Gastrocnemius medialis (tissue), 4 donors: Measurements from ENCODE around the gene DHRS1. TPM values are rescaled to one million over a fixed set of nuclear protein-coding genes. Genes with fewer than 3 reads are reported as not detected.

Experiments used
- ATAC-seq, 2 donors: fragments of 150-250 bp; one replicate each; pipeline ENCODE4 v1.9.1; 2016
- DNase-seq, 2 donors: peaks; one replicate each; pipeline ENCODE4 v3.0.0-alpha.2; 2019
- H3K27ac ChIP-seq, 4 donors: fragments of 200-600 bp; sonication (generic); 1 replicate in 1 of 4; 2 replicates in 3 of 4; pipeline ENCODE4 v1.5.1; 2016 to 2018; ENCODE audit warnings: mild to moderate bottlenecking in 2 of 4, moderate library complexity in 1 of 4
- H3K27me3 ChIP-seq, 3 donors: fragments of 200-600 bp; sonication (generic) in 2 of 3; 1 replicate in 1 of 3; 2 replicates in 2 of 3; pipeline versions ENCODE4 v1.5.1 to v1.6.0; 2016 to 2019; ENCODE audit warnings: mild to moderate bottlenecking in 1 of 3, moderate library complexity in 1 of 3
- H3K36me3 ChIP-seq, 2 donors: fragments of 200-600 bp; sonication (generic) in 1 of 2; one replicate each; pipeline ENCODE4 v1.5.1; 2017 to 2018
- H3K4me1 ChIP-seq, 2 donors: fragments of 200-600 bp; sonication (generic) in 1 of 2; one replicate each; pipeline ENCODE4 v1.5.1; 2016 to 2017; ENCODE audit warnings: mild to moderate bottlenecking in 2 of 2
- H3K4me3 ChIP-seq, 4 donors: fragments of 200-600 bp; sonication (generic) in 3 of 4; 1 replicate in 1 of 4; 2 replicates in 3 of 4; pipeline ENCODE4 v1.5.1; 2016 to 2019; ENCODE audit warnings: mild to moderate bottlenecking in 2 of 4
- H3K9me3 ChIP-seq, 3 donors: fragments of 200-600 bp; sonication (generic) in 2 of 3; 1 replicate in 1 of 3; 2 replicates in 2 of 3; pipeline ENCODE4 v1.5.1; 2016 to 2019
- POLR2A ChIP-seq, 2 donors: fragments of 450-650 bp; IDR thresholded peaks; one replicate each; pipeline ENCODE4 v1.6.1; 2017; ENCODE audit warnings: antibody characterized with exemption in 2 of 2, mild to moderate bottlenecking in 2 of 2, moderate library complexity in 2 of 2
- in situ Hi-C, 4 donors: fragments of 200-750 bp; cut with MboI; loops; one replicate each; pipeline versions ENCODE4 v1.15.0 to v1.8.0; 2017; ENCODE audit warnings: low sequenced_read_pairs in 4 of 4
- intact Hi-C: fragments of 100-400 bp; cut with DNase I; formaldehyde crosslinking; loops from one replicate; pipeline ENCODE4 v1.15.1; 2023; ENCODE audit warnings: low total_unique reads
- total RNA-seq, 4 donors: library from RNA; depleted of rRNA; stranded (reverse); fragments of >200 nt; gene quantifications; one replicate each; pipeline versions ENCODE4 v1.1.0 to v1.2.3, GENCODE V29; 2016
- TF ChIP-seq, protein P1 (sequence below), 5 experiments: fragments of 450-650 bp in 3 of 5; fragments of 200-600 bp in 2 of 5; sonication (generic) in 2 of 5; IDR thresholded peaks in 4 of 5; conservative IDR thresholded peaks in 1 of 5; 1 replicate in 4 of 5; 2 replicates in 1 of 5; pipeline ENCODE4 v1.5.1; 2016 to 2019; ENCODE audit warnings: antibody characterized with exemption in 5 of 5, mild to moderate bottlenecking in 3 of 5, moderate library complexity in 3 of 5

The DHRS1 gene
- total RNA-seq, 4 donors from 2014 or later: 1.9 to 12.2 (median 8.2) TPM

DNA sequence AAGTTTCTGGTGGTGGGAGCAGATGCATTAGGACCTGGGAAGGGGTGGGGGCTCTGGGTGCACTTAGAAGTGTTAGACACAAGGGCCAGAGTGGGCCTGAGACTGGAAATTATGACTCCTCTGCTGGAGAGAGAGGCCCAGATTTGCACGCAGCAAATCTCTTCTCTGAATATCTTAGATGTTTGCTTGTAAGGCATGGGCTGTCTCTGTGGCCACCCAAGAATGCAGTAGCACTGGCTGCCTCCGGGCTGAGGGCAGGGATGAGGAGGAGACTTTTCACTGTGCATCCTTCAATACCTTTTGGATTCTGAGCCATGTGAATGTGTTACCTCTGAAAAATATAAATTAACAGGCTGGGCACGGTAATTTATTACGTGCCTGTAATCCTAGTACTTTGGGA, 14.2 kb downstream of the DHRS1 start:
- intact Hi-C loops: no loop called here
- no peaks in the 10 kb centered on the region for H3K9me3 ChIP-seq
- no peaks in the 10 kb centered on the region for H3K4me1 ChIP-seq
- no peak for TF ChIP-seq POLR2A (IDR thresholded peaks at IDR 0.05)
- TF ChIP-seq, protein P1, sequence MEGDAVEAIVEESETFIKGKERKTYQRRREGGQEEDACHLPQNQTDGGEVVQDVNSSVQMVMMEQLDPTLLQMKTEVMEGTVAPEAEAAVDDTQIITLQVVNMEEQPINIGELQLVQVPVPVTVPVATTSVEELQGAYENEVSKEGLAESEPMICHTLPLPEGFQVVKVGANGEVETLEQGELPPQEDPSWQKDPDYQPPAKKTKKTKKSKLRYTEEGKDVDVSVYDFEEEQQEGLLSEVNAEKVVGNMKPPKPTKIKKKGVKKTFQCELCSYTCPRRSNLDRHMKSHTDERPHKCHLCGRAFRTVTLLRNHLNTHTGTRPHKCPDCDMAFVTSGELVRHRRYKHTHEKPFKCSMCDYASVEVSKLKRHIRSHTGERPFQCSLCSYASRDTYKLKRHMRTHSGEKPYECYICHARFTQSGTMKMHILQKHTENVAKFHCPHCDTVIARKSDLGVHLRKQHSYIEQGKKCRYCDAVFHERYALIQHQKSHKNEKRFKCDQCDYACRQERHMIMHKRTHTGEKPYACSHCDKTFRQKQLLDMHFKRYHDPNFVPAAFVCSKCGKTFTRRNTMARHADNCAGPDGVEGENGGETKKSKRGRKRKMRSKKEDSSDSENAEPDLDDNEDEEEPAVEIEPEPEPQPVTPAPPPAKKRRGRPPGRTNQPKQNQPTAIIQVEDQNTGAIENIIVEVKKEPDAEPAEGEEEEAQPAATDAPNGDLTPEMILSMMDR (IDR thresholded peaks at IDR 0.05 in 4 of 5, conservative IDR thresholded peaks at IDR 0.05 in 1 of 5): no peak
- DNase-seq (no peak), ATAC-seq (no peak)
- no peaks in the 10 kb centered on the region for H3K27me3 ChIP-seq
- no peak overlapping the region for H3K4me3 ChIP-seq
- peaks cover 0 to 7% of the 10 kb centered on the region in 2 donors for H3K36me3 ChIP-seq
- H3K27ac ChIP-seq: no peak overlapping the region
- in situ Hi-C loops: no loop called here

- Histone ChIP-seq H3K27me3 (no peaks in the 10 kb centered on the region), H3K4me3 (no peak overlapping the region), H3K36me3 (no peaks in the 10 kb centered on the region), H3K4me1 (no peaks in the 10 kb centered on the region), H3K27ac (no peak overlapping the region), H3K9me3 (no peaks in the 10 kb centered on the region)
- intact Hi-C loops: no loop called here
- DNase-seq: no peak
- in situ Hi-C loops: no loop called here
- no peak for ATAC-seq
- TF ChIP-seq, protein P1 (IDR thresholded peaks at IDR 0.05 in 4 of 5, conservative IDR thresholded peaks at IDR 0.05 in 1 of 5): no peak
- no peak for TF ChIP-seq POLR2A (IDR thresholded peaks at IDR 0.05)
Observed at GRCh38 chr14:24284501-24285035, 15.0 kb downstream of the DHRS1 start.

GRCh38 chr14:24283796-24284460, 15.7 kb downstream of the DHRS1 start:
- H3K4me3 ChIP-seq: no peak overlapping the region
- no peak overlapping the region for H3K27ac ChIP-seq
- in situ Hi-C loops (no loop called here), intact Hi-C loops (no loop called here)
- no peaks in the 10 kb centered on the region for H3K4me1 ChIP-seq
- ATAC-seq (no peak), DNase-seq (no peak)
- H3K36me3 ChIP-seq: no peaks in the 10 kb centered on the region
- H3K9me3 ChIP-seq: no peaks in the 10 kb centered on the region
- TF ChIP-seq POLR2A (IDR thresholded peaks at IDR 0.05): no peak
- TF ChIP-seq, protein P1 (IDR thresholded peaks at IDR 0.05 in 4 of 5, conservative IDR thresholded peaks at IDR 0.05 in 1 of 5): no peak
- no peaks in the 10 kb centered on the region for H3K27me3 ChIP-seq

DNA sequence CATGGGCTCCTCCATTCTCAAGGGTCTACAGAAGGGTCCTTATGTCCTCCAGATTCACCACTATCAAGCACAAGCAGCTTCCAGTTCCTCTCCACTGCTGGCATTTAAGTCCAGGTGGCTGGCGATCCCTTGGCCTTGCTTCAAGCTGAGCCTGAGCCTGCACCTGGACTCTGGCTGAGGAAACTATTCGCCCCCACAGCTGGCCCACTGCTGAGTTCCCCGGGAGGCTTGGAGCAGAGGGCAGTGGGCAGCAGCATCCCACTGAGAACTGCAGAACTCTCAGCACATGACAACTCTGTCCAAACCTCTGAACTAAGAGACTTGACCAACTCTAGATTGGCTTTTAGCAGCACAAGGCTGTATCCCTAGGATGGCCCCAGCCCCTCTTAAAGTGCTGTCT, 16.8 kb downstream of the DHRS1 start:
- Histone ChIP-seq H3K4me1 (no peaks in the 10 kb centered on the region), H3K4me3 (no peak overlapping the region), H3K9me3 (no peaks in the 10 kb centered on the region), H3K27ac (no peak overlapping the region), H3K27me3 (no peaks in the 10 kb centered on the region), H3K36me3 (no peaks in the 10 kb centered on the region)
- intact Hi-C loops (no loop called here), in situ Hi-C loops (no loop called here)
- no peak for ATAC-seq
- DNase-seq: no peak
- TF ChIP-seq, protein P1 (IDR thresholded peaks at IDR 0.05 in 4 of 5, conservative IDR thresholded peaks at IDR 0.05 in 1 of 5): no peak
- no peak for TF ChIP-seq POLR2A (IDR thresholded peaks at IDR 0.05)
